Activated T-cell treated with anti-CD3 and anti-CD28 coated beads for 48 hours (primary cell): ENCODE measurements around the gene ZNF827.
"Not testable (repeated sequence)": the region's sequence is repeated elsewhere in the genome, so short reads cannot be mapped to it uniquely, and the experiment has no call there.

Source experiments
- DNase-seq: peaks from one replicate; pipeline ENCODE4 v3.0.0-alpha.2; 2020; ENCODE audit warnings: low read depth

Gene ZNF827

GRCh38 chr4:145861336-145862318 lies 77.0 kb downstream of the ZNF827 start:
- no peak for DNase-seq

- no peak for DNase-seq
Observed at GRCh38 chr4:145860897-145861296, 77.7 kb downstream of the ZNF827 start.

GRCh38 chr4:145860446-145860845 lies 78.2 kb downstream of the ZNF827 start:
- no peak for DNase-seq

- no peak for DNase-seq
Observed at GRCh38 chr4:145859926-145860325, 78.7 kb downstream of the ZNF827 start.

DNA sequence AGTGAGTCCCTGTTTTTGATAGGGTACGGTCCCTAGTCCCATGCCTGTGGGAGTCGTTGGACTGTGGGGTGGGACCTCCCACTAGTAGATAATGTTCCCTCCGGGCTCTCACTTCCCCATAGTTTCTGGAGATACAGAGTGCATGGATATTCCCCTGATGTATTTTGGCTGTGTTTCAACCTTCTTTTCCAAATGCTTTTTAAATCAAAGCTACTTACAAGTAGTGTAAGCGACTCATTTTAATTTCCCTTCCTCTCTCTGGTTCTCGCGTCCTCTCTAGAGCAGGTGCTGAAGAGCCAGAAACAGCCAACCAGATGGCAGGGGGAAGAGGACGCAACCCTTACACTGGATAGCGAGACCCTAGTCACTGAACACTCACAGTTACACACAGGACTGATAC lies 79.2 kb downstream of the ZNF827 start:
- DNase-seq = no peak

- DNase-seq = no peak
Observed at GRCh38 chr4:145852256-145852839, 86.3 kb downstream of the ZNF827 start.

DNA sequence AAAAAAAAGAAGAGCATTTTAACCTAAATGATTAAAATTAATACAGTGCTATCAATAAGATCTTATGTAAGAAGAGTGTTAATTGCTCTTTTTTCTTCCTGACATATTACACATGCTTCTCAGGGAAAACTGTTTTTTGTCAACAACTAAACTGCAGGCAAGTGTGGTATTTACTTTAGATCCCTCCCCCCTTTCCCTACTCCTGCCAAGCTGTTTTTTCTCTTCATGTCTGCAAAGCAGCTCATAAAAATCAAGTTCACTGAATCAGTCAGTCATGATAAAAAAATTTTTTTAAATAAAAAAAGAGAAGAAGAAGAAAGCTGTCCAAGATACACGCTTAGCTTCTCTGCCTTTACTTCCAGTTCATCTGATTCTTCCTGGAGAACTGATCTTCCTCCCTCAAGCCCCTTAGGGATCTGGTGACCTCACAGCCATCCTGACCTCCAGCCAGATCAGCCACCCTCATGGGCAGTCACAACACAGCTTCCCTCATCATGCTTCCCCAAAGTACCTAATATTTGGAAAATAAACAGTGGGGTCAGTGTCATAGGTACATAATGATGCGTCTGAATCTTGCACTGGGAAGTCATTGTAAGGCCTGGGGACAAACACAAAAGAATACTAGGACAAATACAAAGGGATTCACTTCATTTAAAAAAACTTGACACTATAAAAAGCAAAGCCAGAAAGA lies 87.0 kb downstream of the ZNF827 start:
- no peak for DNase-seq

DNA sequence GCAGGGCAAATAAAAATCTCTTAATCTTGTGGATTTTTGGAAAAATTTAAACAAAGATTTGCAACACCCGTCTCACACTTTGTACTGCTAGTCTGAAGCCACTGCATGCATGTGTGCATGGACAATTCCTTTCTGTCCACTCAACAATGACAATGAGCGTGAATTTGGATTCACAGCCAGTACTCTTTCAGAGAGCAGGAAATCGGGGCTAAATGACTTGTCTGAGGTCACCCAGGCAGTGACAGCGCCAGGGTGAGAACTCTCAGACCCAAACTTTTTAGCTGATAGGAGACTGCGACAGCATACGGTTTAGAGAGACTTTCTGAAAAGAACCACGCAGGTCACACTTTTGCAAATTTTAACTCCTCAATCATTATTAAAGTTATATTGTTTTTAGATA lies 90.9 kb downstream of the ZNF827 start:
- no peak for DNase-seq

- no peak for DNase-seq
Observed at GRCh38 chr4:145845118-145845517, 93.5 kb downstream of the ZNF827 start.

- no peak for DNase-seq
Observed at GRCh38 chr4:145843639-145844038, 95.0 kb downstream of the ZNF827 start.

DNA sequence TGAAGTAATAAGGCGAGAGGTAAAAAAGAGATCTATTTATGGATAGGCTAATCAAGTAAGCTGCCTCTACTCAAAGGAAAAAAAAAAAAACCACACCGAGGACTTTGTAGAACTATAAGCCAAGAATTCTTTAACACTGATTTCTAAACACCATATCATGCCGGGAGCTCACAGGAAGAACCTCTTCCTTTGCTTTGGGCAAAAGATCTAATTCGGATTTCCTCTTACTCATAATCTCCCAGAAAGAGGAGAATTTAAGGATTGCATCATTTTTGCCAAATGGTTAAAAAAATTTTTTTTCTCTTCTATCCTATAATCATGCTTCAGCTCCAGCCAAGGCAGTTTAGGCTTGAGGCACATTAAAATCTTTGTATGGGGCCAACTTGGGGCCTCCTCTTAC lies 95.5 kb downstream of the ZNF827 start:
- DNase-seq = no peak

GRCh38 chr4:145842224-145842887 lies 96.3 kb downstream of the ZNF827 start:
- no peak for DNase-seq

DNA sequence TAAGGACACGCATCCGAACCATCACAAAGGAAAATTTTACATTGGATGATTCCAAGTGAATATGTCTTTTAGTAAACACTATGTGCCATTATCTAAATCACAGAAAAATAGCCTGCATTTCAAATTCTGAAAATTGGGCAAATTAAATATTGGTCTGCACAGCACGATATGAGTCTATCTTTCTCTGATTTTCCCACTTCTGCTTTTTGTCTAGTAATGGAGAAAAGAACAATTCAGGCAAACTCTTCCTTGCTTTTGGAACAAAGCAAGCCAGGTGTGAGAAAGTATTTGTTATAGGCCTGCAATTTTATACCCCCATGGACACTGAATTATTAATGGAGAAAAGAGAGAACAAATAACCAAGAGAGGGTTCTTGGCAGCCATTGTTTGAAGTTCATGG lies 97.8 kb downstream of the ZNF827 start:
- no peak for DNase-seq

DNA sequence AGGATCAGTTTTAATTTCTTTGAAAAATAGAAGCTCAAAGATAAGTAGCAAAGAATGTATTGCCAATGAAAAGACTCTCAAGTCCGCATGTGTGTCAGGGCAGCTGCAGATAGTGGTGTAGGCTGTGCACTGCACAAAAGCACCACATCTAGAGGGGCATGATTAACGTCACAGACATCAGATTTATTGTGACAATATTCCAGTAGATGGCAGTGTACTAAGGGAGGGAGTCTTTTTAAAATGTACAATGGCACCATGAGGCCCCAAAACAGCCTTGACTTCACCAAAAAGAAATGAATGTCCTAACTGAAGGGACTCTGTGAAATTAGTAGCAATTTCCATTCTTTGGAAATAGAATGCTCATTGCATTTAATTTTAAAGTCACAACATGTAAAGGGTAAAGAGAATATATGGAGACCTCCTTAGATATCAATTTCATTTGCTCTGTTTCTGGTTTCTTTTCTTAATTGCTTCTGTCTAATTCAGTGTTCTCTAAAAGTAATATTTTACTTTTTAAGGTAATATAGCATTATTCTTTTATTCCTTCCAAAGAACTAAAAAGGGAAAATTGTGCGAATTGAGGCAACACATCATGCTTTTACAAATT lies 98.4 kb downstream of the ZNF827 start:
- DNase-seq = no peak

GRCh38 chr4:145839151-145839550 lies 99.5 kb downstream of the ZNF827 start:
- no peak for DNase-seq

DNA sequence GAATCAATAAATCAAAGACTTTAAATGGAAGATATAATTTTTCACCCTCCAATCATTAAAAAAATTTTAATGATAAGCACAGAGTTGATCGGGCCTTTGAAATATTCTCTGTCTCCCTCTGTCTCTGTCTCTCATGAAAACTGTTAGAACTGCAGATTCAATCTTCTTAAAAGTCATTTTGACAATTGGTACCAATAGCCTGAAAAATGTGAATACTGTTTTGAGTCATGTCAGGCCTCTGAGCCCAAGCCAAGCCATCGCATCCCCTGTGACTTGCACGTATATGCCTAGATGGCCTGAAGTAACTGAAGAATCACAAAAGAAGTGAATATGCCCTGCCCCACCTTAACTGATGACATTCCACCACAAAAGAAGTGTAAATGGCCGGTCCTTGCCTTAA lies 106.2 kb downstream of the ZNF827 start:
- DNase-seq = not testable (repeated sequence)

GRCh38 chr4:145830699-145831098 lies 107.9 kb downstream of the ZNF827 start:
- no peak for DNase-seq

- peak; percentile 40 for DNase-seq
Observed at GRCh38 chr4:145829629-145830395, 108.8 kb downstream of the ZNF827 start.

- DNase-seq = no peak
Observed at GRCh38 chr4:145828802-145829485, 109.7 kb downstream of the ZNF827 start.

GRCh38 chr4:145827885-145828284 lies 110.7 kb downstream of the ZNF827 start:
- DNase-seq = no peak
